GM18870 (cell line): Measurements from ENCODE around the gene CAMK1G.
A peak's percentile ranks its signal among the peaks of the same experiment; 100 is the strongest.

Experiments used
- ATAC-seq: cut with Tn5 transposase; IDR thresholded peaks from one replicate; pipeline ENCODE4 v1.9.1; 2021; ENCODE audit warnings: moderate library complexity; ENCODE audit not compliant: unreplicated experiment

CAMK1G gene

GRCh38 chr1:209657140-209657879 lies 73.8 kb downstream of the CAMK1G start:
- no peak for ATAC-seq

- ATAC-seq: no peak
Observed at GRCh38 chr1:209657918-209658317, 74.4 kb downstream of the CAMK1G start.

- ATAC-seq: peak; percentile 94
Observed at GRCh38 chr1:209659909-209660308, 76.4 kb downstream of the CAMK1G start.

GRCh38 chr1:209661071-209661470 lies 77.6 kb downstream of the CAMK1G start:
- no peak for ATAC-seq

- ATAC-seq: no peak
Observed at GRCh38 chr1:209662879-209663327, 79.4 kb downstream of the CAMK1G start.
